Panc1 (cell line): Measurements from ENCODE around the gene SPECC1L.

ENCODE experiments used
- POLR2AphosphoS5 ChIP-seq: IDR thresholded peaks from 2 replicates; pipeline ENCODE4 v1.6.1; 2012; ENCODE audit warnings: mild to moderate bottlenecking, low read depth, low read length, moderate library complexity
- TF ChIP-seq, protein P1 (sequence below): fragments of 450-650 bp; IDR thresholded peaks from 2 replicates; pipeline ENCODE4 v1.5.1; 2017; ENCODE audit warnings: mild to moderate bottlenecking

DNA sequence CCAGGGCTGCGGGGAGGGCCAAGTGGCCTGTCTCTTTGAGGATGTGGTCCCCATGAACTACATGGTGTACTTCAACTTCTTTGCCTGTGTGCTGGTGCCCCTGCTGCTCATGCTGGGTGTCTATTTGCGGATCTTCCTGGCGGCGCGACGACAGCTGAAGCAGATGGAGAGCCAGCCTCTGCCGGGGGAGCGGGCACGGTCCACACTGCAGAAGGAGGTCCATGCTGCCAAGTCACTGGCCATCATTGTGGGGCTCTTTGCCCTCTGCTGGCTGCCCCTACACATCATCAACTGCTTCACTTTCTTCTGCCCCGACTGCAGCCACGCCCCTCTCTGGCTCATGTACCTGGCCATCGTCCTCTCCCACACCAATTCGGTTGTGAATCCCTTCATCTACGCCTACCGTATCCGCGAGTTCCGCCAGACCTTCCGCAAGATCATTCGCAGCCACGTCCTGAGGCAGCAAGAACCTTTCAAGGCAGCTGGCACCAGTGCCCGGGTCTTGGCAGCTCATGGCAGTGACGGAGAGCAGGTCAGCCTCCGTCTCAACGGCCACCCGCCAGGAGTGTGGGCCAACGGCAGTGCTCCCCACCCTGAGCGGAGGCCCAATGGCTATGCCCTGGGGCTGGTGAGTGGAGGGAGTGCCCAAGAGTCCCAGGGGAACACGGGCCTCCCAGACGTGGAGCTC lies 170.2 kb downstream of the SPECC1L start:
- TF ChIP-seq POLR2AphosphoS5 = no peak
- TF ChIP-seq, protein P1, sequence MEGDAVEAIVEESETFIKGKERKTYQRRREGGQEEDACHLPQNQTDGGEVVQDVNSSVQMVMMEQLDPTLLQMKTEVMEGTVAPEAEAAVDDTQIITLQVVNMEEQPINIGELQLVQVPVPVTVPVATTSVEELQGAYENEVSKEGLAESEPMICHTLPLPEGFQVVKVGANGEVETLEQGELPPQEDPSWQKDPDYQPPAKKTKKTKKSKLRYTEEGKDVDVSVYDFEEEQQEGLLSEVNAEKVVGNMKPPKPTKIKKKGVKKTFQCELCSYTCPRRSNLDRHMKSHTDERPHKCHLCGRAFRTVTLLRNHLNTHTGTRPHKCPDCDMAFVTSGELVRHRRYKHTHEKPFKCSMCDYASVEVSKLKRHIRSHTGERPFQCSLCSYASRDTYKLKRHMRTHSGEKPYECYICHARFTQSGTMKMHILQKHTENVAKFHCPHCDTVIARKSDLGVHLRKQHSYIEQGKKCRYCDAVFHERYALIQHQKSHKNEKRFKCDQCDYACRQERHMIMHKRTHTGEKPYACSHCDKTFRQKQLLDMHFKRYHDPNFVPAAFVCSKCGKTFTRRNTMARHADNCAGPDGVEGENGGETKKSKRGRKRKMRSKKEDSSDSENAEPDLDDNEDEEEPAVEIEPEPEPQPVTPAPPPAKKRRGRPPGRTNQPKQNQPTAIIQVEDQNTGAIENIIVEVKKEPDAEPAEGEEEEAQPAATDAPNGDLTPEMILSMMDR = no peak
